HG03342 (cell line): ENCODE data around the gene TRIP12.
"Not testable (repeated sequence)": the region's sequence is repeated elsewhere in the genome, so short reads cannot be mapped to it uniquely, and the experiment has no call there.

ENCODE experiments used
- ATAC-seq: cut with Tn5 transposase; IDR thresholded peaks from one replicate; pipeline ENCODE4 v1.9.1; 2021; ENCODE audit warnings: mild to moderate bottlenecking, moderate library complexity; ENCODE audit not compliant: unreplicated experiment

TRIP12 gene

DNA sequence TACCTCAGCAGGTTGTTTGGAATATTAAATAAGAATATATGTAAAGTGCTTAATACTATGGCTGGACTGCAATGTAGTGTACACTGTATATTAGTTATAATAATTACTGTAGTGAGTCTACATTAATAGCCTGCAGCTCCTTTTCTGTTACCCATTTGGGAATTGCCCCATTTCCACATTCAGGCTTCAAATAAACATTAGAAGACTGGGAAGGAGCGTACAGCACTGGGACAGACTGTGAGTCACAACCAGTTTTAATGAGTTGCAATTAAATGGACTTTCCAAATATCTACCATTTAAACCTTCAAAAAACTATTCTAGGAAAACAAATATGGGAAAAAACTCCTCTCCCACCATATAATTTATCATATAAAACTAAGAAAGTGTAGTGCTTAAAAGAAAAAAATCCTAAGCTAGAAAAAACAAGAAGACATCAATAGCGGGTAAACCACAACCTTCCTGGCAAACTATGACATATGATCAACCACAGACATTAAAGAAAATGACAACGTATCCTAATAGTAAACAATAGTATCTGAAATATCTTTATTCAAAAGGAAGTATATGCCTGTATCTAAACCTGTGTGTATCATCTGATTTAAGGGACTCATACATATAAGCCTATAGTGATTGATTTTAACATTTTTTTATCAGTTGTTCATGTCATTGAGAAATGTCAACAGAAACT lies 86.1 kb downstream of the TRIP12 start:
- no peak for ATAC-seq

DNA sequence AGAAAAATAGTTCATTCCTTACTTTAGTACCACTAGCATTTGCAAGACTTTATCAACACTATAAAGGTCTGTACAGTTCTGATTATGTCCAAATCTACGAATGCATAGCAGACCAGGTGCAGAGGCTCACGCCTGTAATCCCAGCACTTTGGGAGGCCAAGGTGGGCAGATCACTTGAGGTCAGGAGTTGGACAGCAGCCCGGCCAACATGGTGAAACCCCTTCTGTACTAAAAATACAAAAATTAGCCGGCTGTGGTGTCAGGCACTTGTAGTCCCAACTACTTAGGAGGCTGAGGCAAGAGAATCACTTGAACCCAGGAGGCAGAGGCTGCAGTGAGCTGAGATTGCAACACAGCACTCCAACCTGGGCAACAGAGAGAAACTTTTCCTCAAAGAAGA lies 87.4 kb downstream of the TRIP12 start:
- ATAC-seq: not testable (repeated sequence)

GRCh38 chr2:229832510-229832898 lies 89.3 kb downstream of the TRIP12 start:
- no peak for ATAC-seq

GRCh38 chr2:229831805-229832509 lies 89.9 kb downstream of the TRIP12 start:
- ATAC-seq: no peak

GRCh38 chr2:229825476-229825875 lies 96.3 kb downstream of the TRIP12 start:
- ATAC-seq: no peak

DNA sequence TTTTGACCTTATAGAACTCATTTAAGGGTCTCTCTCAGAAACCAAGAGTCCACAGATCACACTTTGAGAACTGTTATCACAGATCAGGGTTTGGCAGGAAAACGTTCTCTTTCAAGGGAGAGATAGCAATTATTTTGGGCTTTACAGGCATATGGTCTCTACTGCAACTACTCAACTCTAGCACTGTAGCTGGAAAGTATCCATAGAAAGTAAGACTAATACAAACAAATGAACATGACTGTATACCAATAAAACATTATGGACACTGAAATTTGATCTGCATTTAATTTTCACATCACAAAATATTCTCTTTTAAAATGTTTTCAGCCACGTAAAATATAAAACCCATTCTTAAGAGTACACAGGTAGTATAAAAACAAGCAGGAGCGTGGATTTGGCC lies 100.5 kb downstream of the TRIP12 start:
- ATAC-seq: no peak

GRCh38 chr2:229818230-229818629 lies 103.6 kb downstream of the TRIP12 start:
- ATAC-seq: no peak

DNA sequence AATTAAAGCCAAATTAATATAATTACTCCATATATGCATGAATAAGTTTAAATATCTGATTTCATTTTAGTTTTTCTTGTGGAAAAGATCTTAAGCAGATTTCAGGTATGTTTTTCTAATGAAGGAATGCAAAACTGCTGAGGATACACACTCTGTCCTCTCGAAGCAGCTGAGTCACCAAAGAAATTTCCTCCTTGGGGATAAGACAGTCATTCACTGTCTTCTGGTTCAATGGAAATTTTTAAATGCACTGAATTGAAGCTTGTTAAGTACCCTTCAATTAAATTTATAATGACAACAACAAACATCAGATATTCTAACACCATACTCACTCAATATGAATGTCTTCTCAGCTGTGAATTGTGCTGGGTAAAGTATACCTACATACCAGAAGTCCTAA lies 106.0 kb downstream of the TRIP12 start:
- no peak for ATAC-seq

DNA sequence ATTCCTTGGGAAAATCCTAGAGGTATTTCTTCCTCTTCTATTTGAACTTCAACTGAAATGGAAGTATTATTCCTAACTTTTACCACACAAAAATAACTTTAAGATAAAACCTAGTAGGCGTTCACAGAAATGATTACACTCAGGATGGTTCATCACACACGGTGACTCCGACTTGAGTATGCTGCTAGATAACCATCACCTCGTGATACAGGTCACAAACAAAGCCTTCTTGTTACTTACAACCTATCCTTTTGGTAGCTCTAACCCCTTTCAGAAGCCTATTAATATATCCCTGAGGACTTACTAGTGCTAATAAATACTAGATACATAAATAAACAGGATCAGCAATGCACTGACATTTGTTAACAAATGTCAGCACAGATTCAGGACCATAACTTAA lies 106.5 kb downstream of the TRIP12 start:
- no peak for ATAC-seq

DNA sequence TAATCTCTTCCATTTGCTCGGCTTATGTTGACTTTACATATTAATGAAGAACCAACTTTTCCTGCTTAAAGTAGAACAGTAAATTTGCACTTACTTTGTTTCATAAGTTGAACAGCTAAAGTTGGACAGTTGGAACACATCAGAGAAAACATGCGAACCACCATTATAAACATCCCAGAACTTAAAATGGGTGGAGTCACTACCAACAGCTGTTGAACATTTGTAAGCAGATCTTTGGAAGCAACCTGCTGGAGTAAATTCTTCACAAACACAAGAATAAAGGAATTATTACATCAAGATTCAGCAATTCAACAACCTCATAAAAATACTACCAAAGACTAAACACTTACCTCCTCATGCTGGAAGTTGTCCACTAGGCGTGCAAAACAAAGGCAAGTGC lies 111.0 kb downstream of the TRIP12 start:
- no peak for ATAC-seq

- no peak for ATAC-seq
Measured at GRCh38 chr2:229805559-229805958, 116.2 kb downstream of the TRIP12 start.

- ATAC-seq: no peak
Measured at GRCh38 chr2:229802785-229803184, 119.0 kb downstream of the TRIP12 start.

DNA sequence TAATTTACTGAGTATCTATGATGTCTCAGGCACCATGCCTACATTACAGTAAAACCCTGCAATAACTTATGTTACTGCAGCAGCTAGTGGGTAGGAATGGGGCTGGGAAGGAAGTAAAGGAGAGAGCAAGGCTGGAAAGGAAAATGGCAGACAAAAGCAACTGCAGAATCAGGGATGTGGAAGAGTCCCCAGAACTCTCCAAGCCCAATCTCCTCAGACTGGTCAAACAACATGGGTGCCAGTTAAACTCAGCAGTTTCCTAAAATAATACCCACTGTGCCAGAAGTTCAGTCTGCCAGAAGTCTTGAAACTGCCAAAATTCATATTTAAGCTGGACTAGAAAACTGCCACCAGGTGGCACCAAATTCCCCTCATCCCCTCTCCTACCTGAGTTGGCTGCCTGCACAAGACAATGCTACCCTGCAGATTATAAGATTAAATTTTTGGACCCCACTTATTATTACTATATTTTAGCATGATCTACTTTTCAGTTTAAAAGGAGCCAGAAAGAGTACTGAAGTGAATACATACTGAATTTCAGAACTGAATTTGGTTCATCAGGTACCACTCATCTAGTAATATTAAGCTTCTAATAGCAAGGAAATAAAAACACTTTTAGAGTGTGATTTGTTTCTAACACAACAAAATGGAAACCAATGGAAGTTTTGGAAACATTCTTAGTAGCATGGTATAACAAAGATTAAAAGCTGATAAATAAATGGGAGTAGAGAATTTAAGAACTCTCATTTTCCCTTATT lies 120.6 kb downstream of the TRIP12 start:
- peak; percentile 79 for ATAC-seq

GRCh38 chr2:229798446-229799155 lies 123.2 kb downstream of the TRIP12 start:
- ATAC-seq: no peak

GRCh38 chr2:229795058-229795457 lies 126.8 kb downstream of the TRIP12 start:
- no peak for ATAC-seq

DNA sequence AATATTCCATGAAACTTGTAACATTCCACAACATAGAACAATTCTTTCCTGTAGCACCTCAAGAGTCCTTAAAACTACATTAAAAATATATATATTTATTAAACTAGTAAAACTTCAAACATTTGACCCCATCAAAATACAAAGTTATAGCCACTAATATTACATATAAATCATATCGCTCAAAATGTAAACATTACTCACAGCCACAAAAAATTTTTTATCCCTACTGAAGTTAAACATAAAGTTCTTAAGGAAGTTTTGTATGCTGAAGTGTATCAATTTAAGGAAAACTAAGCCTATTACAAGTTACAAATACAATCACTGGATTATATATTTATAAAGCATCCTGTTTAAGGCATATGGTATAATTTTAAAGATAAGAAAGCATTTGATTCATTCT lies 127.2 kb downstream of the TRIP12 start:
- no peak for ATAC-seq

DNA sequence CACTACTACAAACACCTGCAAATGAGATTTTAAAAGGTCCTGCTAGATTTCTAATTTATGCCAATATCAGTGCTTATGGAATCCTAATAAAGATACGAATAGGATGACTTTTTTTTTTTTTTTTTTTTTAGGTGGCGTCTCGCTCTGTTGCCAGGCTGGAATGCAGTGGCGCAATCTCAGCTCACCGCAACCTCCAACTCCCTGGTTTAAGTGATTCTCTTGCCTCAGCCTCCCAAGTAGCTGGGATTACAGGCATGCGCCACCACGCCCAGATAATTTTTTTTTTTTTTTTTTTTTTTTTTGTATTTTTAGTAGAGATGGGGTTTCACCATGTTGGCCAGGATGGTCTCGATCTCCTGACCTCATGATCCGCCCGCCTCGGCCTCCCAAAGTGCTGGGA lies 135.5 kb downstream of the TRIP12 start:
- not testable (repeated sequence) for ATAC-seq

DNA sequence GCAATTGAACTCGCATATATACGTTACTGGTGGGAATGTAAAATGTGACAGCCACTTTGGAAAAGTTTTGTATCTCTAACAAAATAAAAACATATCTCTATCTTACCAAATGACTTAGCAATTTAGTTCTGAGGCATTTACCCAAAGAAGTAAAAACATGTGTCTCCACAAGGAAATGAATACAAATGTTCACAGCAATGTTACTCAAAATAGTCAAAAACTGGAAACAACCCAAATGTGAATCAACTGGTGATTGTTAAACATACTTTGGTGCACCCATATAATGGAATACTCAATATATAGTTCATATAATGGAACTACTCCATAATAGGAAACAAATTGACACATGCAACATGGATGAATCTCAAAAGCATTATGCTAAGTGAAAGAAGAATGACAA lies 137.0 kb downstream of the TRIP12 start:
- ATAC-seq: no peak

GRCh38 chr2:229783108-229783721 lies 138.6 kb downstream of the TRIP12 start:
- peak; percentile 61 for ATAC-seq

GRCh38 chr2:229780856-229781773 lies 140.7 kb downstream of the TRIP12 start:
- ATAC-seq: peak; percentile 54
